Astrocyte of the cerebellum (primary cell): ENCODE data around the gene SEPTIN5.

Experiments
- DNase-seq: peaks from one replicate; pipeline ENCODE4 v3.0.0-alpha.2; 2011; ENCODE audit warnings: low read depth
- H3K4me3 ChIP-seq: 2 replicates; pipeline ENCODE4 v1.5.1; 2011; ENCODE audit warnings: mild to moderate bottlenecking, low read depth, low read length, moderate library complexity
- CTCF ChIP-seq: IDR thresholded peaks from 2 replicates; pipeline ENCODE4 v1.5.1; 2012; ENCODE audit warnings: low read length, low read depth, moderate library complexity, mild to moderate bottlenecking; ENCODE audit errors: missing control alignments
- in situ Hi-C: cut with HindIII; loops from 2 replicates; pipeline ENCODE4 v1.10.0; 2017; ENCODE audit warnings: low sequenced_read_pairs

The SEPTIN5 gene

GRCh38 chr22:19727310-19728150 is 13.2 kb downstream of the SEPTIN5 start:
- no peak overlapping the region for H3K4me3 ChIP-seq
- DNase-seq, result no peak
- TF ChIP-seq CTCF, result no peak
- in situ Hi-C loops, result no loop called here

- no peak for TF ChIP-seq CTCF
- DNase-seq, result no peak
- H3K4me3 ChIP-seq, result no peak overlapping the region
- in situ Hi-C loops, result no loop called here
Measured at GRCh38 chr22:19728271-19728670, 14.0 kb downstream of the SEPTIN5 start.

GRCh38 chr22:19728836-19729235 is 14.5 kb downstream of the SEPTIN5 start:
- in situ Hi-C loops, result no loop called here
- H3K4me3 ChIP-seq, result no peak overlapping the region
- no peak for TF ChIP-seq CTCF
- DNase-seq, result no peak

GRCh38 chr22:19729507-19729906 is 15.2 kb downstream of the SEPTIN5 start:
- DNase-seq, result no peak
- TF ChIP-seq CTCF, result no peak
- no peak overlapping the region for H3K4me3 ChIP-seq
- in situ Hi-C loops, result no loop called here

- in situ Hi-C loops, result no loop called here
- no peak for TF ChIP-seq CTCF
- DNase-seq, result no peak
- H3K4me3 ChIP-seq, result no peak overlapping the region
Measured at GRCh38 chr22:19730198-19730597, 15.9 kb downstream of the SEPTIN5 start.

GRCh38 chr22:19730655-19731360 is 16.5 kb downstream of the SEPTIN5 start:
- in situ Hi-C loops, result no loop called here
- peak overlapping the region; percentile 39 for H3K4me3 ChIP-seq
- peak; percentile 84 for TF ChIP-seq CTCF
- DNase-seq, result peak; percentile 38
